Parathyroid adenoma (tissue), 2 donors: Measurements from ENCODE around the gene GPN1.
"Not testable (repeated sequence)": the region's sequence is repeated elsewhere in the genome, so short reads cannot be mapped to it uniquely, and the experiment has no call there.

Experiments used
- H2AFZ ChIP-seq: fragments of 300-600 bp; sonication (generic); one replicate; pipeline ENCODE4 v1.7.0; 2017; ENCODE audit warnings: antibody characterized with exemption, mild to moderate bottlenecking
- H3K27ac ChIP-seq: fragments of 300-600 bp; sonication (generic); one replicate; pipeline ENCODE4 v1.7.0; 2017
- H3K27me3 ChIP-seq: fragments of 300-600 bp; sonication (generic); one replicate; pipeline ENCODE4 v1.7.0; 2017; ENCODE audit warnings: low read length; ENCODE audit not compliant: control insufficient read depth, insufficient read depth
- H3K36me3 ChIP-seq: fragments of 300-600 bp; sonication (generic); one replicate; pipeline ENCODE4 v1.7.0; 2017; ENCODE audit warnings: low read length; ENCODE audit not compliant: control insufficient read depth, insufficient read depth
- H3K4me1 ChIP-seq: fragments of 300-600 bp; sonication (generic); one replicate; pipeline ENCODE4 v1.7.0; 2017; ENCODE audit warnings: control low read depth
- H3K4me2 ChIP-seq: fragments of 300-600 bp; sonication (generic); one replicate; pipeline ENCODE4 v1.7.0; 2017; ENCODE audit warnings: low read length
- H3K4me3 ChIP-seq: fragments of 300-600 bp; sonication (generic); one replicate; pipeline ENCODE4 v1.7.0; 2017; ENCODE audit warnings: low read depth, low read length
- H3K79me2 ChIP-seq: fragments of 300-600 bp; sonication (generic); one replicate; pipeline ENCODE4 v1.7.0; 2017; ENCODE audit warnings: control low read depth
- H3K9ac ChIP-seq: fragments of 300-600 bp; sonication (generic); one replicate; pipeline ENCODE4 v1.7.0; 2017; ENCODE audit warnings: mild to moderate bottlenecking
- H3K9me3 ChIP-seq: fragments of 300-600 bp; sonication (generic); one replicate; pipeline ENCODE4 v1.7.0; 2017; ENCODE audit warnings: low read length; ENCODE audit not compliant: control insufficient read depth
- TF ChIP-seq, protein P1 (sequence below): fragments of 300-600 bp; sonication (generic); IDR thresholded peaks from one replicate; pipeline ENCODE4 v1.7.0; 2017; ENCODE audit warnings: antibody characterized with exemption, mild to moderate bottlenecking
- donor health status: primary hyperparathyroidism.

The GPN1 gene

DNA sequence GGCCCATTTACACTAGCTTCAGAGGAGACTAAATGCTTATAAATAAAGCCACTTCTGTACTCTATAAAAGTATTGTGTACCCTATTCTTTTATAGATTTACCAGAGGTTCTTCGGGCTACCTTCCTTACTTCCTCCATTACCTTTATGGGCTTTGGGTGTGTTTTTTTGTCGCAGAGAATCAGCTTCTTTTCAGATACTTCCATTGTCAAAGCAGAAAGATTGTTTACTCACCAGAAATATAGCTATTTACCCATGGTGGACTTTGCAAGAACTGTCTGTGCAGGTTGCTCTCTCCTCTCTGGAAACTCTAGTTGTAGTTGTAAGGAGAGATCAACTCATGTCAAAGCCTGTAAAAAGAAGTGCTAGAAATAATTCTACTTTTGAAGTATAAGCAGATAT, 14.9 kb upstream of the GPN1 start:
- TF ChIP-seq, protein P1, sequence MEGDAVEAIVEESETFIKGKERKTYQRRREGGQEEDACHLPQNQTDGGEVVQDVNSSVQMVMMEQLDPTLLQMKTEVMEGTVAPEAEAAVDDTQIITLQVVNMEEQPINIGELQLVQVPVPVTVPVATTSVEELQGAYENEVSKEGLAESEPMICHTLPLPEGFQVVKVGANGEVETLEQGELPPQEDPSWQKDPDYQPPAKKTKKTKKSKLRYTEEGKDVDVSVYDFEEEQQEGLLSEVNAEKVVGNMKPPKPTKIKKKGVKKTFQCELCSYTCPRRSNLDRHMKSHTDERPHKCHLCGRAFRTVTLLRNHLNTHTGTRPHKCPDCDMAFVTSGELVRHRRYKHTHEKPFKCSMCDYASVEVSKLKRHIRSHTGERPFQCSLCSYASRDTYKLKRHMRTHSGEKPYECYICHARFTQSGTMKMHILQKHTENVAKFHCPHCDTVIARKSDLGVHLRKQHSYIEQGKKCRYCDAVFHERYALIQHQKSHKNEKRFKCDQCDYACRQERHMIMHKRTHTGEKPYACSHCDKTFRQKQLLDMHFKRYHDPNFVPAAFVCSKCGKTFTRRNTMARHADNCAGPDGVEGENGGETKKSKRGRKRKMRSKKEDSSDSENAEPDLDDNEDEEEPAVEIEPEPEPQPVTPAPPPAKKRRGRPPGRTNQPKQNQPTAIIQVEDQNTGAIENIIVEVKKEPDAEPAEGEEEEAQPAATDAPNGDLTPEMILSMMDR: no peak
- Histone ChIP-seq H3K27ac (no peak overlapping the region), H3K36me3 (no peaks in the 10 kb centered on the region)

DNA sequence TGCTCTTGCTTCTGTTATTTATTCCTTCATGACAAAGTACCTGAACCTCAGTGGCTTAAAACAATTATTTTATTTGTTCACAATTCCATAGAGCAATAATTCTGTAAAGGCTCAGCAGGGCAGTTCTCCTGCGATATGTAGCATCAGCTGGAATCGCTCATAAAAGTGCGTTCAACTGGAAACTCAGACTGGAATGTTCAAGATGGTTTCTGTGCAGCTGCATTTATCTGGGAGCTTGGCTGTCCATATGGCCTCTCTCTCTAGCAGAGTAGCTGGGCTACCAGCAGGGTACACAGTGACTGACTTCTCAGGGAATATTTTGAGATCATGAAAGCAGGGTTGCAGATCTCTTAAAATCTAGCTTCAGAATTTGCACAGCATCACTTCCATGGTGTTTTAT, 13.5 kb upstream of the GPN1 start:
- H3K4me1 ChIP-seq: no peaks in the 10 kb centered on the region
- H3K4me2 ChIP-seq: no peak overlapping the region
- no peak overlapping the region for H3K9ac ChIP-seq
- no peaks in the 10 kb centered on the region for H3K27me3 ChIP-seq
- H3K9me3 ChIP-seq: no peaks in the 10 kb centered on the region
- H3K36me3 ChIP-seq: no peaks in the 10 kb centered on the region
- TF ChIP-seq, protein P1: no peak
- peaks cover 2% of the 10 kb centered on the region for H3K79me2 ChIP-seq
- H2AFZ ChIP-seq: no peak overlapping the region
- H3K4me3 ChIP-seq: no peak overlapping the region
- no peak overlapping the region for H3K27ac ChIP-seq

More for the DNA sequence above, 14.9 kb upstream of the GPN1 start:
- H2AFZ ChIP-seq: no peak overlapping the region
- H3K4me2 ChIP-seq: no peak overlapping the region
- H3K79me2 ChIP-seq: peaks cover 2% of the 10 kb centered on the region
- H3K27me3 ChIP-seq: no peaks in the 10 kb centered on the region
- no peak overlapping the region for H3K4me3 ChIP-seq
- no peaks in the 10 kb centered on the region for H3K9me3 ChIP-seq
- H3K4me1 ChIP-seq: no peaks in the 10 kb centered on the region
- no peak overlapping the region for H3K9ac ChIP-seq

DNA sequence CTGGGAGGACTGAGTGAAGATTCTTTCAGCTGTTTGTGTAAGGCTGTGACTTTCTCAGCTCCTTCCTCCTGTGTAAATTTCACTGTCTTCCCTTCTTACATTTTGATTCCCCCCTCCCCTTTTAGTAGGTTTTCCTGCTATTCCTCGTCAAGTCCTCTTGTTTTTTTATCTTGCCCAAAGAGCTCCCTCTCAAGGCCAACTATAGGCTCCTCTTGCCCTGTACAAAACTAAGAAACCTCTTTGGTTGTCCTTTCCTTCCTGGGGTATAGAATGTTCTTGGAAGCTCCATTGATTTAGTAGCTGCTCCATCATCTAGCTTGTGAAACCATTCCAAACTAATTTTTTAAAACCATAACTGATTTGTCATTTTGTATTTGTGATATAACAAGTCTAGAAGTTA, 7.3 kb upstream of the GPN1 start:
- Histone ChIP-seq H3K4me3 (no peak overlapping the region), H3K27ac (no peak overlapping the region), H3K9ac (no peak overlapping the region), H3K4me1 (no peaks in the 10 kb centered on the region), H2AFZ (no peak overlapping the region), H3K36me3 (no peaks in the 10 kb centered on the region), H3K9me3 (no peaks in the 10 kb centered on the region), H3K27me3 (no peaks in the 10 kb centered on the region), H3K79me2 (no peaks in the 10 kb centered on the region), H3K4me2 (no peak overlapping the region)
- TF ChIP-seq, protein P1: no peak

DNA sequence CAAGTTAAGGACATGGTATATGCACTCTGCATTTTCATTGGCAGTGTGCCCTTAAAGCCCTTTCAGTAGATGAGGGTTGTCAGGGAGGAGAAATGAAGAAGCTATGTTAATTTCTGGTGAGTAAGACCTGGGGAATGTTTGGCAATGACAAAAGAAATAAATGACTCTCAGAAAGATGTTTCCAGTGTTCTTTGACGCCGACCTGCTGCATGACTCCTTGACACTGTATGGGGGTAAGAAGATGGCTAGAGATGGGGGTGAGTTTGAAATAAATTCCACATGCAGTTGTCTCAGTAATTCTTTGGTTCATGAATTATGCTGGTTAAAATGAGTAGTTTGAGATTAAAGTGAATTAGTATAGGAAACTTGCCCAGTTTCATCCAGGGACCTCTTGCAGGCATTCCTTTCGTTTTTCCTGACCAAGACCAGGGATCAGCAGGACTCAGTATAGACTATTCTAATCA, 5.9 kb upstream of the GPN1 start:
- no peaks in the 10 kb centered on the region for H3K27me3 ChIP-seq
- no peak overlapping the region for H3K27ac ChIP-seq
- no peak overlapping the region for H3K9ac ChIP-seq
- TF ChIP-seq, protein P1: no peak
- H3K4me1 ChIP-seq: no peaks in the 10 kb centered on the region
- H3K4me3 ChIP-seq: no peak overlapping the region
- no peak overlapping the region for H3K4me2 ChIP-seq
- no peaks in the 10 kb centered on the region for H3K36me3 ChIP-seq
- no peaks in the 10 kb centered on the region for H3K9me3 ChIP-seq
- no peaks in the 10 kb centered on the region for H3K79me2 ChIP-seq
- no peak overlapping the region for H2AFZ ChIP-seq

DNA sequence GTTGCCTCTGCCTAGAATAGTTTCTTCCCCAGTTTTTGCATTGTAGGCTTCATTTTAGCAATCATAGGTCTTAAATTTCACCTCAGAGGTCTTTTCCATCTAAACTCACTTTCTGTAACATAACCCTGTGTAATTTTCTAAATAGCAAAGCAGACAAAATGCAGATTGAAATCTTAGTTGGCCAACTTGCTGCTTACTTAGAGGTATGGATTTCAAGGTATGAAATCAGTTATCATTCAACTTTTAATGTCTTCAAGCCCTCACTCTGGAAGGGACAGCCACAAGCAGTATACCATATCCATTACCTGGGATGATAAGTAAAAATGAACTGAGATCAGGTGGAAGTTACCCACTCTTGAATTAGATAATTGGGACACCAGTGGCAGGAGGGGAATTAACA, 3.9 kb upstream of the GPN1 start:
- no peaks in the 10 kb centered on the region for H3K36me3 ChIP-seq
- H3K27ac ChIP-seq: no peak overlapping the region

DNA sequence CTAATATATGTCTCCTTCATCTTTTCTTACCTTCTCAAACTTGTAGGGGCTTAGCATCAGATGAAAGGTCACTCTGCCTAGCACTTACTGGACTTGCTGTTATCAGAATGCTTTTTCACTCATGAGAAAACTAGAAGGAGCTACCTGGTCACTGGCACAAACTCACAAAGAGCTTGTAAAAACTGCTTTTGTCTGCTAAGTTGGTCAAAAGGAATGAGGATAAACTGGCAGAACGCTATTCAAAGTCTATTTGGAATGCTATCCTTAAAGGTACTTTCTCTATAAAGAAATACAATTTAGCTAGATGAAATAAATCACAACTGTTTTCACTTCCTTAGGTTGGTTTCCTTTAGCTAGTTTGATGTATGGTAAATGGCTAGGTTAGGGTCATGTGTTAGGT, 2.5 kb upstream of the GPN1 start:
- not testable (repeated sequence) for H3K36me3 ChIP-seq, H3K27ac ChIP-seq, H3K4me2 ChIP-seq, H3K4me3 ChIP-seq, H3K79me2 ChIP-seq, H3K27me3 ChIP-seq, H2AFZ ChIP-seq, H3K4me1 ChIP-seq, H3K9me3 ChIP-seq, H3K9ac ChIP-seq

More for the DNA sequence above, 3.9 kb upstream of the GPN1 start:
- Histone ChIP-seq H3K27me3 (no peaks in the 10 kb centered on the region), H3K4me3 (no peak overlapping the region), H3K9ac (no peak overlapping the region), H2AFZ (no peak overlapping the region), H3K4me2 (no peak overlapping the region), H3K4me1 (peaks cover 7% of the 10 kb centered on the region), H3K79me2 (no peaks in the 10 kb centered on the region), H3K9me3 (no peaks in the 10 kb centered on the region)
- TF ChIP-seq, protein P1: no peak

DNA sequence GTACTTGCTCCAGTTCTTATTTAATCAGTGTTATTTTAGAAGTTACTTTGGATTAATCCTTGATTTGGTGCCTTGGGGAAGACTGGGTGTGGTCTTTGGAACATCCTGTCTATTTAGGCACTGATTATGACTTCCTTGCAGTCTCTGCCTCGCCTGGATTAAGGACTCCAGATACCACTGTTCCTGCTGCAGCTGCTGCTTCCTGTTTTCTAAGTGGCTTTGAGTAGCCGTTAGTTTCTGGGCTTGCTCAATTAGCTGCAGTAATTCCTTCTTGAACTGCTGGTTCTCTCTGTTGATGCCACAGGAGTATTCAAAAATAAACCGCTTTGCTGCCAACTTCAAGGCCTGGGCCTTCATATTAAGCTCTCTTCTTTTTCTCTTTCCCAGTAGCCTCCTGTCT, 1.9 kb upstream of the GPN1 start:
- not testable (repeated sequence) for H3K4me3 ChIP-seq, H3K4me1 ChIP-seq, H3K36me3 ChIP-seq, H3K9ac ChIP-seq, H3K27ac ChIP-seq, H3K79me2 ChIP-seq, H3K9me3 ChIP-seq, H3K4me2 ChIP-seq, H3K27me3 ChIP-seq, H2AFZ ChIP-seq
